GM13976 (cell line): ENCODE data around the gene CDHR1.

Experiments used
- DNase-seq: peaks from one replicate; pipeline ENCODE4 v3.0.0; 2012; ENCODE audit warnings: low spot score
- CTCF ChIP-seq: IDR thresholded peaks from 2 replicates; pipeline ENCODE4 v1.5.1; 2012; ENCODE audit warnings: borderline replicate concordance, mild to moderate bottlenecking; ENCODE audit not compliant: insufficient read depth; ENCODE audit errors: extremely low read depth, missing control alignments, control extremely low read depth
- in situ Hi-C: fragments of 300-500 bp; cut with MboI; formaldehyde crosslinking; loops from one replicate; pipeline ENCODE4 v1.12.0; 2022; ENCODE audit warnings: low sequenced_read_pairs, mixed read lengths, inconsistent platforms; ENCODE audit not compliant: unreplicated experiment

Gene CDHR1

GRCh38 chr10:84238909-84239308, 44.6 kb downstream of the CDHR1 start:
- no peak for TF ChIP-seq CTCF
- in situ Hi-C loops, result no loop called here
- DNase-seq, result no peak

- TF ChIP-seq CTCF, result no peak
- in situ Hi-C loops, result no loop called here
- DNase-seq, result no peak
These were observed 47.0 kb downstream of the CDHR1 start, which contains the start of gene LRIT1 for GRCh38 chr10:84241185-84241790. TSS of gene LRIT1 (minus strand) at chr10:84241546. CDS start at chr10:84241439, 107 bp downstream.

- in situ Hi-C loops, result no loop called here
- no peak for DNase-seq
- TF ChIP-seq CTCF, result no peak
These were observed 49.4 kb downstream of the CDHR1 start for GRCh38 chr10:84243759-84244158.

- in situ Hi-C loops, result no loop called here
- DNase-seq, result no peak
These were observed 50.4 kb downstream of the CDHR1 start, which contains the start of gene RGR for GRCh38 chr10:84244651-84245270. TSS of gene RGR (plus strand) at chr10:84245053. CDS start at chr10:84245091, 38 bp downstream.

GRCh38 chr10:84247496-84247895, 53.2 kb downstream of the CDHR1 start:
- no peak for TF ChIP-seq CTCF
- in situ Hi-C loops, result no loop called here
- no peak for DNase-seq

More at GRCh38 chr10:84244651-84245270, 50.4 kb downstream of the CDHR1 start, which contains the start of gene RGR:
- TF ChIP-seq CTCF, result no peak

GRCh38 chr10:84248794-84249193, 54.5 kb downstream of the CDHR1 start:
- in situ Hi-C loops, result no loop called here
- TF ChIP-seq CTCF, result no peak
- DNase-seq, result no peak
